ENCODE measurements around the gene SLK. TPM values are rescaled to one million over a fixed set of nuclear protein-coding genes. Genes with fewer than 3 reads are reported as not detected.

Gene SLK
- total RNA-seq, 2 experiments from 2014 or later: 31.2 to 32.6 TPM

GRCh38 chr10:104066945-104067344, 100.0 kb downstream of the SLK start:
- H3K27me3 Mint-ChIP-seq: peaks cover 7% of the 10 kb centered on the region
- no peak overlapping the region for H3K4me3 Mint-ChIP-seq
- no peaks in the 10 kb centered on the region for H3K4me1 Mint-ChIP-seq
- ATAC-seq (no peak), DNase-seq (no peak)
- no peaks in the 10 kb centered on the region for H3K36me3 Mint-ChIP-seq
- CTCF ChIA-PET: interaction anchor here (0.6 kb wide), 1 partner anchor 12 kb away, joined by 3 read pairs; no protein-coding TSS in a partner anchor
- no peaks in the 10 kb centered on the region for H3K9me3 Mint-ChIP-seq (ENCODE audit: low read depth)
- H3K27ac Mint-ChIP-seq: no peak overlapping the region

- ATAC-seq (no peak), DNase-seq (no peak)
- H3K9me3 Mint-ChIP-seq (ENCODE audit: low read depth): no peaks in the 10 kb centered on the region
- CTCF ChIA-PET: no interaction called here
- no peaks in the 10 kb centered on the region for H3K36me3 Mint-ChIP-seq
- H3K4me3 Mint-ChIP-seq: no peak overlapping the region
- H3K27me3 Mint-ChIP-seq: peaks cover 7% of the 10 kb centered on the region
- H3K27ac Mint-ChIP-seq: no peak overlapping the region
- no peaks in the 10 kb centered on the region for H3K4me1 Mint-ChIP-seq
Measured at GRCh38 chr10:104067525-104067924, 100.6 kb downstream of the SLK start.

GRCh38 chr10:104069613-104070012, 102.7 kb downstream of the SLK start:
- Mint-ChIP-seq H3K27me3 (peaks cover 7% of the 10 kb centered on the region), H3K27ac (no peak overlapping the region), H3K4me3 (no peak overlapping the region), H3K4me1 (peaks cover 3% of the 10 kb centered on the region), H3K36me3 (no peaks in the 10 kb centered on the region), H3K9me3 (ENCODE audit: low read depth) (no peaks in the 10 kb centered on the region)
- no peak for ATAC-seq
- DNase-seq: no peak
- CTCF ChIA-PET: interaction anchor here (2.2 kb wide), 1 partner anchor 11 kb away, joined by 5 read pairs; no protein-coding TSS in a partner anchor

- CTCF ChIA-PET: interaction anchor here (0.6 to 1.5 kb wide), 4 partner anchors 11 to 199 kb away, joined by 3 read pairs; no protein-coding TSS in a partner anchor
- ATAC-seq (no peak), DNase-seq (no peak)
- Mint-ChIP-seq H3K27me3 (no peaks in the 10 kb centered on the region), H3K4me1 (peaks cover 3% of the 10 kb centered on the region), H3K9me3 (ENCODE audit: low read depth) (no peaks in the 10 kb centered on the region), H3K36me3 (no peaks in the 10 kb centered on the region), H3K27ac (no peak overlapping the region), H3K4me3 (no peak overlapping the region)
Measured at GRCh38 chr10:104072786-104073185, 105.8 kb downstream of the SLK start.

- H3K4me1 Mint-ChIP-seq: peaks cover 3% of the 10 kb centered on the region
- H3K36me3 Mint-ChIP-seq: no peaks in the 10 kb centered on the region
- no peaks in the 10 kb centered on the region for H3K27me3 Mint-ChIP-seq
- no peaks in the 10 kb centered on the region for H3K9me3 Mint-ChIP-seq (ENCODE audit: low read depth)
- CTCF ChIA-PET: no interaction called here
- no peak overlapping the region for H3K27ac Mint-ChIP-seq
- no peak overlapping the region for H3K4me3 Mint-ChIP-seq
- no peak for ATAC-seq
- no peak for DNase-seq
Measured at GRCh38 chr10:104074505-104074904, 107.6 kb downstream of the SLK start.

GRCh38 chr10:104076743-104077160, 109.8 kb downstream of the SLK start:
- CTCF ChIA-PET: interaction anchor here (1.5 kb wide), 1 partner anchor 44 kb away, joined by 4 read pairs; no protein-coding TSS in a partner anchor
- no peak overlapping the region for H3K4me3 Mint-ChIP-seq
- H3K27me3 Mint-ChIP-seq: no peaks in the 10 kb centered on the region
- H3K36me3 Mint-ChIP-seq: no peaks in the 10 kb centered on the region
- no peak for ATAC-seq
- H3K27ac Mint-ChIP-seq: no peak overlapping the region
- no peaks in the 10 kb centered on the region for H3K9me3 Mint-ChIP-seq (ENCODE audit: low read depth)
- no peak for DNase-seq
- H3K4me1 Mint-ChIP-seq: peaks cover 3% of the 10 kb centered on the region

GRCh38 chr10:104077247-104077646, 110.3 kb downstream of the SLK start:
- H3K4me3 Mint-ChIP-seq: no peak overlapping the region
- CTCF ChIA-PET: interaction anchor here (1.4 to 5.2 kb wide), 4 partner anchors 12 to 192 kb away, joined by 3 to 28 read pairs (median 6); no protein-coding TSS in a partner anchor
- DNase-seq (no peak), ATAC-seq (no peak)
- H3K4me1 Mint-ChIP-seq: peaks cover 3% of the 10 kb centered on the region
- no peaks in the 10 kb centered on the region for H3K9me3 Mint-ChIP-seq (ENCODE audit: low read depth)
- no peaks in the 10 kb centered on the region for H3K27me3 Mint-ChIP-seq
- H3K36me3 Mint-ChIP-seq: no peaks in the 10 kb centered on the region
- H3K27ac Mint-ChIP-seq: no peak overlapping the region

GRCh38 chr10:104077663-104078151, 110.8 kb downstream of the SLK start:
- H3K36me3 Mint-ChIP-seq: no peaks in the 10 kb centered on the region
- H3K27me3 Mint-ChIP-seq: no peaks in the 10 kb centered on the region
- CTCF ChIA-PET: interaction anchor here (1.4 to 5.2 kb wide), 4 partner anchors 12 to 192 kb away, joined by 3 to 28 read pairs (median 6); no protein-coding TSS in a partner anchor
- ATAC-seq (no peak), DNase-seq (no peak)
- H3K4me3 Mint-ChIP-seq: no peak overlapping the region
- H3K27ac Mint-ChIP-seq: no peak overlapping the region
- peaks cover 3% of the 10 kb centered on the region for H3K4me1 Mint-ChIP-seq
- no peaks in the 10 kb centered on the region for H3K9me3 Mint-ChIP-seq (ENCODE audit: low read depth)

Small RNA genes within 50 kb of the gene (microRNA-seq; reads per million reads assigned to microRNA genes)
- gene MIR936: not detected

Other genes with a start within 250 kb of the SLK start
- 10 to 100 TPM; 12.4 to 14.5 TPM for gene SH3PXD2A, start 111.6 kb upstream of the SLK start, total RNA-seq
- gene STN1, start 49.0 kb upstream of the SLK start, total RNA-seq: 10 to 100 TPM; 37.5 to 52.0 TPM
- not detected for gene COL17A1, start 118.7 kb downstream of the SLK start, total RNA-seq
- gene SFR1, start 155.0 kb downstream of the SLK start, total RNA-seq: 10 to 100 TPM; 14.9 to 17.4 TPM

Measured in activated CD8-positive, alpha-beta memory T cell treated with anti-CD3 and anti-CD28 coated beads, Interleukin-2, amount 10 ng/mL, durations not matched to agents 7 days and 5 days (primary cell).